GM12878 (cell line): ENCODE data around the gene QPRT. TPM values are rescaled to one million over a fixed set of nuclear protein-coding genes. Genes with fewer than 3 reads are reported as not detected.

Source experiments
- ATAC-seq: fragments of 200-7000 bp; cut with Tn5 transposase; 3 replicates; pipeline ENCODE4 v1.9.1; 2020; ENCODE audit warnings: mild to moderate bottlenecking, moderate library complexity
- BruUV-seq: library from RNA; stranded (reverse); fragments of 400-500 nt; replicated peaks from 2 replicates; lab custom pipeline; 2021; lab: Mats Ljungman, UMichigan
- CTCF ChIA-PET: fragments of 300-600 bp; sonication (Branson Sonifier 250); formaldehyde crosslinking; extraction: SDS; loops from one replicate; lab custom pipeline; 2021; ENCODE audit warnings: inconsistent platforms; lab: Yijun Ruan, JAX
- POLR2A ChIA-PET: fragments of 350-600 bp; formaldehyde crosslinking; extraction: SDS; loops from one replicate; lab custom pipeline; 2021; ENCODE audit warnings: inconsistent platforms; lab: Charles Lee
- RAD21 ChIA-PET: fragments of 300-600 bp; sonication (Branson Sonifier 250); formaldehyde crosslinking; loops from one replicate; lab custom pipeline; 2023; ENCODE audit warnings: antibody characterized with exemption; ENCODE audit not compliant: unreplicated experiment; lab: Charles Lee
- SMC1A ChIA-PET: fragments of 300-600 bp; sonication (Branson Sonifier 250); formaldehyde crosslinking; loops from one replicate; lab custom pipeline; 2023; ENCODE audit not compliant: unreplicated experiment, uncharacterized antibody; lab: Charles Lee
- DNase-seq: peaks from one replicate; pipeline ENCODE4 v3.0.0-alpha.2; 2011; ENCODE audit warnings: low read depth, low spot score
- FAIRE-seq: peaks from 3 replicates; lab custom pipeline; 2011; peaks lifted over from hg19 to GRCh38; lab: Jason Lieb, UNC
- H2AFZ ChIP-seq: 2 replicates; pipeline ENCODE4 v1.6.0; 2011; ENCODE audit warnings: low read depth, low read length, control low read depth; ENCODE audit not compliant: control insufficient read depth
- H3K27ac ChIP-seq: 2 replicates; pipeline ENCODE4 v1.5.1; 2011; ENCODE audit warnings: control low read depth; ENCODE audit not compliant: control insufficient read depth, insufficient read depth
- H3K27me3 ChIP-seq, 2 experiments: replicated peaks in 1 of 2; 2 replicates each; pipeline versions ENCODE4 v1.6.0 to v1.6.1; 2011; ENCODE audit warnings: low read length in 1 of 2; ENCODE audit not compliant: control insufficient read depth in 2 of 2, insufficient read depth in 2 of 2
- H3K36me3 ChIP-seq, 2 experiments: 2 replicates each; pipeline ENCODE4 v1.5.1; 2011; ENCODE audit warnings: low read length in 1 of 2; ENCODE audit not compliant: control insufficient read depth in 2 of 2, insufficient read depth in 2 of 2
- H3K4me1 ChIP-seq: 2 replicates; pipeline ENCODE4 v1.6.1; 2011; ENCODE audit warnings: mild to moderate bottlenecking, low read length, moderate library complexity, mixed read lengths; ENCODE audit not compliant: control insufficient read depth, insufficient read depth
- H3K4me2 ChIP-seq: 2 replicates; pipeline ENCODE4 v1.6.0; 2011; ENCODE audit warnings: control low read depth; ENCODE audit not compliant: control insufficient read depth, insufficient read depth
- H3K4me3 ChIP-seq: fragments of 200-600 bp; sonication (generic); 2 replicates; pipeline ENCODE4 v1.5.1; 2016
- H3K79me2 ChIP-seq: 2 replicates; pipeline ENCODE4 v1.6.0; 2011; ENCODE audit warnings: low read length; ENCODE audit not compliant: control insufficient read depth, insufficient read depth
- H3K9ac ChIP-seq: 2 replicates; pipeline ENCODE4 v1.8.0; 2011; ENCODE audit warnings: low read length, control low read depth, mixed read lengths; ENCODE audit not compliant: control insufficient read depth, insufficient read depth
- H3K9me3 ChIP-seq: replicated peaks from 3 replicates; pipeline ENCODE4 v1.5.1; 2011; ENCODE audit warnings: mild to moderate bottlenecking, low read length; ENCODE audit not compliant: control insufficient read depth, insufficient read depth
- H4K20me1 ChIP-seq: 2 replicates; pipeline ENCODE4 v1.6.0; 2011; ENCODE audit not compliant: control insufficient read depth, insufficient read depth
- ATF2 ChIP-seq: IDR thresholded peaks from 2 replicates; pipeline ENCODE4 v1.6.1; 2012; ENCODE audit warnings: low read length, inconsistent platforms
- EGR1 ChIP-seq, 2 experiments: IDR thresholded peaks; 1 replicate in 1 of 2; 2 replicates in 1 of 2; pipeline ENCODE4 v1.6.1; 2011 to 2012; ENCODE audit warnings: low read depth in 2 of 2, low read length in 2 of 2, borderline replicate concordance in 1 of 2, mild to moderate bottlenecking in 1 of 2, moderate library complexity in 1 of 2
- ELK1 ChIP-seq: IDR thresholded peaks from 2 replicates; pipeline ENCODE4 v1.6.1; 2012; ENCODE audit warnings: low read depth, low read length, improper control_type of control experiment
- KLF5 ChIP-seq: fragments of 450-650 bp; IDR thresholded peaks from 2 replicates; pipeline ENCODE4 v1.6.1; 2014; ENCODE audit warnings: mild to moderate bottlenecking; ENCODE audit not compliant: partially characterized antibody
- MTA2 ChIP-seq: fragments of 450-650 bp; IDR thresholded peaks from 2 replicates; pipeline ENCODE4 v1.6.1; 2016; ENCODE audit warnings: low read depth, mild to moderate bottlenecking, moderate library complexity
- POLR2AphosphoS5 ChIP-seq: IDR thresholded peaks from 2 replicates; pipeline ENCODE4 v1.6.1; 2011; ENCODE audit warnings: mild to moderate bottlenecking, low read length, inconsistent platforms
- TCF3 ChIP-seq: IDR thresholded peaks from 2 replicates; pipeline ENCODE4 v1.6.1; 2012; ENCODE audit warnings: low read depth, mild to moderate bottlenecking, low read length, borderline replicate concordance; ENCODE audit not compliant: insufficient read depth
- ZBTB11 ChIP-seq: fragments of 450-650 bp; formaldehyde crosslinking; IDR thresholded peaks from 2 replicates; pipeline ENCODE4 v1.5.0; 2022; ENCODE audit warnings: mild to moderate bottlenecking, missing genetic modification characterization
- ZBTB4 ChIP-seq: fragments of 450-650 bp; formaldehyde crosslinking; IDR thresholded peaks from 2 replicates; pipeline ENCODE4 v1.4.0; 2022; ENCODE audit warnings: mild to moderate bottlenecking, moderate library complexity
- ZNF24 ChIP-seq: fragments of 450-650 bp; IDR thresholded peaks from 2 replicates; pipeline ENCODE4 v1.6.1; 2017; ENCODE audit warnings: antibody characterized with exemption, mild to moderate bottlenecking
- WGBS: methylation state at CpG from one replicate; pipeline ENCODE4 v1.1.6; 2016; ENCODE audit warnings: low lambda C conversion rate; ENCODE audit not compliant: insufficient replicate concordance, insufficient coverage; ENCODE audit errors: missing lambda C conversion rate; 5-methylcytosine and 5-hydroxymethylcytosine counted together
- in situ Hi-C: fragments of 300-500 bp; cut with MboI; formaldehyde crosslinking; loops from 9 replicates; pipeline ENCODE4 v1.14.3; 2018; ENCODE audit warnings: mixed read lengths
- intact Hi-C: fragments of 100-400 bp; cut with micrococcal nuclease; formaldehyde crosslinking; loops from one replicate; pipeline ENCODE4 v1.14.2; 2022; ENCODE audit not compliant: unreplicated experiment
- polyA plus RNA-seq, 11 experiments: library from polyadenylated mRNA; depleted of rRNA in 4 of 11; unstranded in 6 of 11; stranded (reverse) in 5 of 11; fragments of >200 nt; fragmentation: Nextera tagmentation in 4 of 11; fragmentation: Illumina TruSeq in 1 of 11; extraction: Ambion mirVana in 4 of 11; extraction: Trizol in 1 of 11; gene quantifications; 1 replicate in 1 of 11; 2 replicates in 10 of 11; pipeline versions ENCODE4 v1.2.1 to v1.2.3, GENCODE V29; 2011 to 2016; ENCODE audit warnings: inconsistent platforms in 2 of 11, missing spikeins in 2 of 11, low read depth in 1 of 11
- total RNA-seq, 4 experiments: library from RNA; depleted of rRNA in 3 of 4; stranded (reverse); fragments of >200 nt in 3 of 4; fragmentation: Illumina TruSeq in 1 of 4; extraction: Trizol in 1 of 4; gene quantifications; 2 replicates each; pipeline versions ENCODE4 v1.2.1 to v1.2.3, GENCODE V29; 2013 to 2021

The QPRT gene
- total and polyA plus RNA-seq, 10 of the 15 experiments (the other 5 are each of a cell fraction or from before 2014, with no cell fraction given): 2.7 to 43.0 (median 31.3) TPM

- DNase-seq (no peak), FAIRE-seq (no peak), ATAC-seq (no peak)
- H3K36me3 ChIP-seq: peaks cover 2 to 6% of the 10 kb centered on the region in 2 experiments; a peak in 2 of 4 replicates
- no peak overlapping the region for H3K27ac ChIP-seq
- no peaks in the 10 kb centered on the region for H3K9me3 ChIP-seq
- H4K20me1 ChIP-seq: peaks cover 6% of the 10 kb centered on the region; the same call in 1 of the 2 replicates
- in situ Hi-C loops: no loop called here
- 83% methylated on average over 13 of the region's 13 CpGs for whole genome bisulfite sequencing
- intact Hi-C loops: no loop called here
- H2AFZ ChIP-seq: no peak overlapping the region
- H3K4me3 ChIP-seq: no peak overlapping the region
- H3K9ac ChIP-seq: no peak overlapping the region
- ChIA-PET CTCF (interaction anchor here (1.2 kb wide), 1 partner anchor 25 kb away, joined by 3 read pairs; no protein-coding TSS in a partner anchor), POLR2A (interaction anchor here (1.3 kb wide), 1 partner anchor 25 kb away, joined by 3 read pairs; no protein-coding TSS in a partner anchor), SMC1A (interaction anchor here (6.9 kb wide), 1 partner anchor 10 kb away, joined by 69 read pairs; the partner anchor contains the start of gene SPN), RAD21 (no interaction called here)
- no TSS peak for BruUV-seq
- H3K27me3 ChIP-seq: no peaks in the 10 kb centered on the region
- H3K4me2 ChIP-seq: no peak overlapping the region
- TF ChIP-seq TCF3: no peak
- TF ChIP-seq ATF2: no peak
- TF ChIP-seq POLR2AphosphoS5: no peak
- no peak for TF ChIP-seq MTA2
- TF ChIP-seq ZBTB11 (CRISPR knock-in tag): no peak
- no peak for TF ChIP-seq EGR1 (IDR thresholded peaks at IDR 0.05; ENCODE audit: borderline replicate concordance in 1 of 2, low read depth in 2 of 2, low read length in 2 of 2)
- TF ChIP-seq KLF5: no peak
- TF ChIP-seq ZBTB4 (CRISPR knock-in tag): no peak
- no peak for TF ChIP-seq ZNF24
- TF ChIP-seq ELK1: no peak
- H3K79me2 ChIP-seq: peaks cover 11% of the 10 kb centered on the region
- peaks cover 5% of the 10 kb centered on the region; the same call in 1 of the 2 replicates for H3K4me1 ChIP-seq
Observed at GRCh38 chr16:29674188-29674587, 4.8 kb upstream of the QPRT start.
